Measurements from ENCODE around the gene OCA2.

DNA sequence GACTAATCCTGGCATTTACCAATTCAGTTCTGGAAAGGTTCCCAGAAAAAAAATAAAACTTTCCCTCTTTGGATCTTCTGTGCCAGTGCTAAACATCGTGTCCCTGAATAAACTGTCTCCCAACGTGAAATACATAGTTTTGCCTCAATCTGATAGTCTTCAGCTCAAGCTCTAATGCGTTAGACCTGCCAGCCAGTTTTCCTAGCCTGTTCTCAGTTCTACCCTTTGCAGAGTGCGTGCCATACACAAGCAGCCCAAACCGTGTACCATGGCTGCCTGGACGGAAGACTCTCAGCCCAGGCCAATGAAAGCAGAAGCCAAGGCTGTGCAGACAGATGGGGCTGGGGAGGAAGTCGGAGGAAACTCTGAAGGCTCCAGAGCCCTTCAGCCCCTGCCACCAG lies 11.4 kb upstream of the OCA2 start:
- no peak for TF ChIP-seq POLR2A (IDR thresholded peaks at IDR 0.05)
- TF ChIP-seq, protein P1, sequence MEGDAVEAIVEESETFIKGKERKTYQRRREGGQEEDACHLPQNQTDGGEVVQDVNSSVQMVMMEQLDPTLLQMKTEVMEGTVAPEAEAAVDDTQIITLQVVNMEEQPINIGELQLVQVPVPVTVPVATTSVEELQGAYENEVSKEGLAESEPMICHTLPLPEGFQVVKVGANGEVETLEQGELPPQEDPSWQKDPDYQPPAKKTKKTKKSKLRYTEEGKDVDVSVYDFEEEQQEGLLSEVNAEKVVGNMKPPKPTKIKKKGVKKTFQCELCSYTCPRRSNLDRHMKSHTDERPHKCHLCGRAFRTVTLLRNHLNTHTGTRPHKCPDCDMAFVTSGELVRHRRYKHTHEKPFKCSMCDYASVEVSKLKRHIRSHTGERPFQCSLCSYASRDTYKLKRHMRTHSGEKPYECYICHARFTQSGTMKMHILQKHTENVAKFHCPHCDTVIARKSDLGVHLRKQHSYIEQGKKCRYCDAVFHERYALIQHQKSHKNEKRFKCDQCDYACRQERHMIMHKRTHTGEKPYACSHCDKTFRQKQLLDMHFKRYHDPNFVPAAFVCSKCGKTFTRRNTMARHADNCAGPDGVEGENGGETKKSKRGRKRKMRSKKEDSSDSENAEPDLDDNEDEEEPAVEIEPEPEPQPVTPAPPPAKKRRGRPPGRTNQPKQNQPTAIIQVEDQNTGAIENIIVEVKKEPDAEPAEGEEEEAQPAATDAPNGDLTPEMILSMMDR (IDR thresholded peaks at IDR 0.05), result no peak
